Measurements from ENCODE around the gene NPVF.

NPVF gene

DNA sequence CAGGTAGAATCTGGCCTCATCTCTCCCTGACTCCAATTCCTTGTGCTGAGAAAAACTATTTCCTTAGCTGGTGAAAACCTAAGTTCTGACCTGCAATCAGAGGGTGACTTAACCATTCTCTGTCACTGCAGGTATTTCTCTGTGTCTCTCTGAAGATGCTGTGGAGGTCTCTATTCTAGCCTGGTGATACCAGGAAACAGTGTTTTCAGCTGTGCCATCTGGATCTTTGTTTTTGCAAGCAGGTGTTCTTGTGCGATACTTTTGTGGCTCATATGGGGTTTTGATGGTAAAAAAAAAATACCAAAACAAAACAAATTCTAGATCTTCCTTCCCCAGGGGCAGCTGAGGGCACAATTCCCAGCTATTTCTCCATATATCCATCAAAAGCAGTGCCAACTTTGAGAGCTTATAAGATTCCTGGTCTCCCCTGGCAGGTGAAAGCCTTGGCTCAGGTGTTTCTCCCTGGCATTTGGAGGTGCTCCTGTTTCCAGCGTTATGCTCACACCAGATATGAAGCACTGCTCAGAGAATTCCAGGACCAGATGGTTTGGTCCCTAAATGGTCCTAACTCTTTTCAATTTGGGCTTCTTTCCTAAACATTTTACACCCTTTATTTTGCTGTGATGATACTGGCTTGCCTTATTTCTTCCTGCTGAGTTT is 9.9 kb upstream of the NPVF start:
- DNase-seq (ENCODE audit: low read depth), result no peak
- H3K4me3 ChIP-seq (ENCODE audit: low read length), result no peak overlapping the region
- TF ChIP-seq CTCF (IDR thresholded peaks at IDR 0.05; ENCODE audit: insufficient read depth, low read depth, low read length, missing control alignments), result no peak

- no peak for DNase-seq (ENCODE audit: low read depth)
- H3K4me3 ChIP-seq (ENCODE audit: low read length), result no peak overlapping the region
- TF ChIP-seq CTCF (IDR thresholded peaks at IDR 0.05; ENCODE audit: insufficient read depth, low read depth, low read length, missing control alignments), result no peak
Measured at GRCh38 chr7:25235471-25235870, 7.2 kb upstream of the NPVF start.

- no peak overlapping the region for H3K4me3 ChIP-seq (ENCODE audit: low read length)
- DNase-seq (ENCODE audit: low read depth), result no peak
Measured at GRCh38 chr7:25234336-25234735, 6.0 kb upstream of the NPVF start.

GRCh38 chr7:25223206-25223605 is 5.1 kb downstream of the NPVF start:
- H3K4me3 ChIP-seq (ENCODE audit: low read length), result no peak overlapping the region
- no peak for DNase-seq (ENCODE audit: low read depth)
- no peak for TF ChIP-seq CTCF (IDR thresholded peaks at IDR 0.05; ENCODE audit: insufficient read depth, low read depth, low read length, missing control alignments)

More at GRCh38 chr7:25234336-25234735, 6.0 kb upstream of the NPVF start:
- no peak for TF ChIP-seq CTCF (IDR thresholded peaks at IDR 0.05; ENCODE audit: insufficient read depth, low read depth, low read length, missing control alignments)

- TF ChIP-seq CTCF (IDR thresholded peaks at IDR 0.05; ENCODE audit: insufficient read depth, low read depth, low read length, missing control alignments), result no peak
- no peak for DNase-seq (ENCODE audit: low read depth)
- no peak overlapping the region for H3K4me3 ChIP-seq (ENCODE audit: low read length)
Measured at GRCh38 chr7:25222666-25223065, 5.6 kb downstream of the NPVF start.

DNA sequence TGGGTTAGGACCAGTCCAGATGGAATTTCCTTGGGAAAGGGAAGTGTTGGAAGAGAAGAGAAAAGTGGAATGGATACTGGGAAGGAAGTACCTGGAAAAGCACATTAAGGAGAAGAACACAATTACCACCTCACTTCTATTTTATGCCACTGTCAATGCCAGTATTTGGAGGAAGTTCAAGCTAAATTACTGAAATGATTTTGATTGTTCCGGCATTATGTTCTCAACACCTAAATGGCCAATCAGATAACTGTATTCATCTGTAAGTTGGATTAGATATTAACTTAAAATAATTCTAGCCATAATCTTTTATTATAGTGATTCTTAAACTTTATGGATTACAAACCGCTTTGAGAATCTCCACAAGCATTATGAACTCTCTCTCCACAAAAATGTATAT is 7.3 kb downstream of the NPVF start:
- no peak overlapping the region for H3K4me3 ChIP-seq (ENCODE audit: low read length)
- TF ChIP-seq CTCF (IDR thresholded peaks at IDR 0.05; ENCODE audit: insufficient read depth, low read depth, low read length, missing control alignments), result no peak
- no peak for DNase-seq (ENCODE audit: low read depth)

- H3K4me3 ChIP-seq (ENCODE audit: low read length), result no peak overlapping the region
- DNase-seq (ENCODE audit: low read depth), result no peak
- no peak for TF ChIP-seq CTCF (IDR thresholded peaks at IDR 0.05; ENCODE audit: insufficient read depth, low read depth, low read length, missing control alignments)
Measured at GRCh38 chr7:25218191-25218590, 10.1 kb downstream of the NPVF start.
